ENCODE data around the gene BTBD16. TPM values are rescaled to one million over a fixed set of nuclear protein-coding genes. Genes with fewer than 3 reads are reported as not detected.

The BTBD16 gene
- total RNA-seq, 2 donors from 2014 or later: not detected

DNA sequence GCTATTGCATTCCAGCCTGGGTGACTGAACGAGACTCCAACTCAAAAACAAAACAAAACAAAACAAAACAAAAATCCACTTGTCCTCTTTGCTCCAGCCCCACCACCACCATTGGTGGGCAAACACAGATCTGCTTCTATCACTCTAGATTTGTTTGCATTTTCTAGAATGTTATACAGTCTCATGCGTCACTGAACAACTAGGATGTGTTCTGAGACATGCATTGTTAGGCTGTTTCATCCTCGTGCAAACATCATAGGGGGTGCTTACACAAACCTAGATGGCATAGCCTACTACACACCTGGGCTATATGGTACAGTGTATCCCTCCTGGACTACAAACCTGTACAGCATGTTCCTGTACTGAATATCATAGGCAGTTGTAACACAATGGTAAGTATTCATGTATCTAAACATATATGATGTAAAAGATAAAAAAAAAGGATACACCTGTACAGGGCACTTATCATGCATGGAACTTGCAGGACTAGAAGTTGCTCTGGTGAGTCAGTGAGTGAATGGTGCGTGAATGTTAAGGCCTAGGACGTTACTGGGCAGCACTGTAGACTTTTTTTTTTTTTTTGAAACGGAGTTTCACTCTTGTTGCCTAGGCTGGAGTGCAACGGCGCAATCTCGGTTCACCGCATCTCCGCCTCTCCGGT is 45.3 kb downstream of the BTBD16 start:
- 90% methylated on average over 12 of the region's 12 CpGs for WGBS, 2 donors
- Histone ChIP-seq H3K9me3 (no peaks in the 10 kb centered on the region), H3K27ac (no peak overlapping the region), H3K4me1 (peaks cover 7% of the 10 kb centered on the region), H3K27me3 (no peaks in the 10 kb centered on the region), H3K36me3 (replicated peaks in 1 of 2; ENCODE audit: insufficient read depth in 1 of 2, low read depth in 2 of 2) (no peaks in the 10 kb centered on the region), H3K4me3 (no peak overlapping the region)
- TF ChIP-seq POLR2A (IDR thresholded peaks at IDR 0.05): no peak
- TF ChIP-seq, protein P1, sequence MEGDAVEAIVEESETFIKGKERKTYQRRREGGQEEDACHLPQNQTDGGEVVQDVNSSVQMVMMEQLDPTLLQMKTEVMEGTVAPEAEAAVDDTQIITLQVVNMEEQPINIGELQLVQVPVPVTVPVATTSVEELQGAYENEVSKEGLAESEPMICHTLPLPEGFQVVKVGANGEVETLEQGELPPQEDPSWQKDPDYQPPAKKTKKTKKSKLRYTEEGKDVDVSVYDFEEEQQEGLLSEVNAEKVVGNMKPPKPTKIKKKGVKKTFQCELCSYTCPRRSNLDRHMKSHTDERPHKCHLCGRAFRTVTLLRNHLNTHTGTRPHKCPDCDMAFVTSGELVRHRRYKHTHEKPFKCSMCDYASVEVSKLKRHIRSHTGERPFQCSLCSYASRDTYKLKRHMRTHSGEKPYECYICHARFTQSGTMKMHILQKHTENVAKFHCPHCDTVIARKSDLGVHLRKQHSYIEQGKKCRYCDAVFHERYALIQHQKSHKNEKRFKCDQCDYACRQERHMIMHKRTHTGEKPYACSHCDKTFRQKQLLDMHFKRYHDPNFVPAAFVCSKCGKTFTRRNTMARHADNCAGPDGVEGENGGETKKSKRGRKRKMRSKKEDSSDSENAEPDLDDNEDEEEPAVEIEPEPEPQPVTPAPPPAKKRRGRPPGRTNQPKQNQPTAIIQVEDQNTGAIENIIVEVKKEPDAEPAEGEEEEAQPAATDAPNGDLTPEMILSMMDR (IDR thresholded peaks at IDR 0.05): no peak
- ATAC-seq (no peak), DNase-seq (no peak)
- intact Hi-C loops (cut with DNase I): no loop called here

DNA sequence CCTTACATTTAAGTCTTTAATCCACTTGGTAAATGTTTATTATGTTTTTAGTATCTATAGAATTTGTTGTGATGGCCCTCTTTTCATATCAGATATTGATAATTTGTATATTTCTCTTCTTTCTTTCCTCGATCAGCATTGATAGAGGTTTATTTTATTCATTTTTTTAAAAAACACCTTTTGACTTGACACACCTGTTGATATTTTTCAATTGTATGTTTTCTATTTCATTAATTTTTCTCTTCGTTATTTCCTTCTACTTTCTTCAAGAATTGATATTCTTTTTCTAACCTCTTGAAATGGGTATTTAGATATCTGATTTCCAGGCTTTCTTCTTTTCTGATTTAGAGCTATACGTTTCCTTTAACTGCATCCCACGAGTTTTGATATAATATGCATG is 50.9 kb downstream of the BTBD16 start:
- ATAC-seq (no peak), DNase-seq (no peak)
- intact Hi-C loops (cut with DNase I): no loop called here
- H3K36me3 ChIP-seq (replicated peaks in 1 of 2; ENCODE audit: insufficient read depth in 1 of 2, low read depth in 2 of 2): no peaks in the 10 kb centered on the region
- TF ChIP-seq POLR2A (IDR thresholded peaks at IDR 0.05): no peak
- TF ChIP-seq, protein P1 (IDR thresholded peaks at IDR 0.05): no peak
- no peak overlapping the region for H3K27ac ChIP-seq
- no peaks in the 10 kb centered on the region for H3K27me3 ChIP-seq
- WGBS, 2 donors: 61 to 65% methylated on average over 4 of the region's 4 CpGs
- H3K4me3 ChIP-seq: no peak overlapping the region
- no peaks in the 10 kb centered on the region for H3K4me1 ChIP-seq
- no peaks in the 10 kb centered on the region for H3K9me3 ChIP-seq

DNA sequence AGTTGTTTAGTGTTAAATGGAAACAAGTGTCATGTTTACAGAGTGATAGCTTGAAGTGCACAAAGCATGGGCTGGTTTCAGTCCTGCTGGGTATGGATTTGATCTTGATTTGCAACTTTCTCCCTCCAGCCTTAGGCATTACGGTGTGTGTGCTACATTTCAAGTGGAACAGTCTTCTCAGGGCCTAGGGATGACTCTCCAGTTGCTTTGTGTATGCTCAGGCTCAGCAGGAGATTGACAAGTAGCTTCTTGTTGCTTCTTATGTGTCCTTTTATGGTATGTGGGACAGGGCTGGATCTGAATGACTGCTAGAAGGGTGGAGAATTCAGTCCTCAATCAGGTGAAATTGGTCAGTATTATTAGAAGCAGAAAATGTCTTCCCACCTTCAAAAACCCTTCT is 52.1 kb downstream of the BTBD16 start:
- 71 to 85% methylated on average over 1 of the region's 1 CpG for WGBS, 2 donors
- intact Hi-C loops (cut with DNase I): no loop called here
- no peaks in the 10 kb centered on the region for H3K27me3 ChIP-seq
- ATAC-seq: no peak
- H3K36me3 ChIP-seq (replicated peaks in 1 of 2; ENCODE audit: insufficient read depth in 1 of 2, low read depth in 2 of 2): no peaks in the 10 kb centered on the region
- no peaks in the 10 kb centered on the region for H3K4me1 ChIP-seq
- no peaks in the 10 kb centered on the region for H3K9me3 ChIP-seq
- H3K4me3 ChIP-seq: no peak overlapping the region
- DNase-seq: no peak
- no peak overlapping the region for H3K27ac ChIP-seq
- TF ChIP-seq, protein P1 (IDR thresholded peaks at IDR 0.05): no peak
- TF ChIP-seq POLR2A (IDR thresholded peaks at IDR 0.05): no peak

DNA sequence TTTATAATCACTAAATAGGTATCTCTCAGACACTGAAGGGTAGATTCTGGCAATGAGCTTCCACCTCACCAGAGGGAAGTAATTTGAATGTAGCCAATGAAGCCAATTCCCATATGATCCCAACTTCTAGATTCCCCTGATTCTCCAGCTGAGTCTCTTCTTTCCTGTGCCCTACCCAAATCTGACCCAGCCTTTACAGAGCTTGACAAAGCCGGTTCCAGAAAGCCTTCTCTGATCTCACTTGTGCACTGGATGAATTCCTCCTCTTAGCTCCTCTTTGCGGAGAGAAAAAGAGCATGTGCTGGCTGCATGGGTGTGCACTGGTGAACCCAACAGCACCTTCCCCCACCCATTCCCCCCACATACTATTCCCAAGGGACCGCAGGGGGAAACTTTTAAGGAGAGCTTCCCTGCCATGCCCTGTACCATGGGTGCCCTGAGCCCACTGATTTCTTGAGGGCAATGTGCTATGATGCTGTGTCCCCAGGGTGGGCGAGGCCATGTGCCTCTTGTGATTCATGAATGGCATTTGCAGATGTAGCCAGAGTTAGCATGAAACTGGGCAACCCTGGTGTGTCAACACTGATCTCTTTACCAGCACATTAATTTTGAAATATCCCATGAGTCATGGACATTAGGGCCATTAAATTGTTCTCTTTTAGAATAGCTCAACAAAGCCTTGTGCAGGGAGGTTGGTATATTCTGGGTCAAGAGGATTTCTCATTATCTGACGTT is 53.0 kb downstream of the BTBD16 start:
- intact Hi-C loops (cut with DNase I): no loop called here
- 90 to 92% methylated on average over 4 to 5 of the region's 5 CpGs for WGBS, 2 donors
- no peak for DNase-seq
- no peak for ATAC-seq
- H3K4me3 ChIP-seq: no peak overlapping the region
- H3K27me3 ChIP-seq: no peaks in the 10 kb centered on the region
- H3K36me3 ChIP-seq (replicated peaks in 1 of 2; ENCODE audit: insufficient read depth in 1 of 2, low read depth in 2 of 2): no peaks in the 10 kb centered on the region
- H3K9me3 ChIP-seq: no peaks in the 10 kb centered on the region
- TF ChIP-seq, protein P1 (IDR thresholded peaks at IDR 0.05): no peak
- TF ChIP-seq POLR2A (IDR thresholded peaks at IDR 0.05): no peak
- no peaks in the 10 kb centered on the region for H3K4me1 ChIP-seq
- no peak overlapping the region for H3K27ac ChIP-seq

Measured in body of pancreas (tissue), 4 donors.